GM12878 (cell line): ENCODE results near the gene GCSAM. TPM values are rescaled to one million over a fixed set of nuclear protein-coding genes. Genes with fewer than 3 reads are reported as not detected.
"Not testable (repeated sequence)": the region's sequence is repeated elsewhere in the genome, so short reads cannot be mapped to it uniquely, and the experiment has no call there.

Source experiments
- ATAC-seq: fragments of 200-7000 bp; cut with Tn5 transposase; 3 replicates; pipeline ENCODE4 v1.9.1; 2020; ENCODE audit warnings: mild to moderate bottlenecking, moderate library complexity
- BruUV-seq: library from RNA; stranded (reverse); fragments of 400-500 nt; replicated peaks from 2 replicates; lab custom pipeline; 2021; lab: Mats Ljungman, UMichigan
- CTCF ChIA-PET: fragments of 300-600 bp; sonication (Branson Sonifier 250); formaldehyde crosslinking; extraction: SDS; loops from one replicate; lab custom pipeline; 2021; ENCODE audit warnings: inconsistent platforms; lab: Yijun Ruan, JAX
- POLR2A ChIA-PET: fragments of 350-600 bp; formaldehyde crosslinking; extraction: SDS; loops from one replicate; lab custom pipeline; 2021; ENCODE audit warnings: inconsistent platforms; lab: Charles Lee
- RAD21 ChIA-PET: fragments of 300-600 bp; sonication (Branson Sonifier 250); formaldehyde crosslinking; loops from one replicate; lab custom pipeline; 2023; ENCODE audit warnings: antibody characterized with exemption; ENCODE audit not compliant: unreplicated experiment; lab: Charles Lee
- SMC1A ChIA-PET: fragments of 300-600 bp; sonication (Branson Sonifier 250); formaldehyde crosslinking; loops from one replicate; lab custom pipeline; 2023; ENCODE audit not compliant: unreplicated experiment, uncharacterized antibody; lab: Charles Lee
- DNase-seq: peaks from one replicate; pipeline ENCODE4 v3.0.0-alpha.2; 2011; ENCODE audit warnings: low read depth, low spot score
- FAIRE-seq: peaks from 3 replicates; lab custom pipeline; 2011; peaks lifted over from hg19 to GRCh38; lab: Jason Lieb, UNC
- H2AFZ ChIP-seq: 2 replicates; pipeline ENCODE4 v1.6.0; 2011; ENCODE audit warnings: low read depth, low read length, control low read depth; ENCODE audit not compliant: control insufficient read depth
- H3K27ac ChIP-seq: 2 replicates; pipeline ENCODE4 v1.5.1; 2011; ENCODE audit warnings: control low read depth; ENCODE audit not compliant: control insufficient read depth, insufficient read depth
- H3K27me3 ChIP-seq, 2 experiments: replicated peaks in 1 of 2; 2 replicates each; pipeline versions ENCODE4 v1.6.0 to v1.6.1; 2011; ENCODE audit warnings: low read length in 1 of 2; ENCODE audit not compliant: control insufficient read depth in 2 of 2, insufficient read depth in 2 of 2
- H3K36me3 ChIP-seq, 2 experiments: 2 replicates each; pipeline ENCODE4 v1.5.1; 2011; ENCODE audit warnings: low read length in 1 of 2; ENCODE audit not compliant: control insufficient read depth in 2 of 2, insufficient read depth in 2 of 2
- H3K4me1 ChIP-seq: 2 replicates; pipeline ENCODE4 v1.6.1; 2011; ENCODE audit warnings: mild to moderate bottlenecking, low read length, moderate library complexity, mixed read lengths; ENCODE audit not compliant: control insufficient read depth, insufficient read depth
- H3K4me2 ChIP-seq: 2 replicates; pipeline ENCODE4 v1.6.0; 2011; ENCODE audit warnings: control low read depth; ENCODE audit not compliant: control insufficient read depth, insufficient read depth
- H3K4me3 ChIP-seq: fragments of 200-600 bp; sonication (generic); 2 replicates; pipeline ENCODE4 v1.5.1; 2016
- H3K79me2 ChIP-seq: 2 replicates; pipeline ENCODE4 v1.6.0; 2011; ENCODE audit warnings: low read length; ENCODE audit not compliant: control insufficient read depth, insufficient read depth
- H3K9ac ChIP-seq: 2 replicates; pipeline ENCODE4 v1.8.0; 2011; ENCODE audit warnings: low read length, control low read depth, mixed read lengths; ENCODE audit not compliant: control insufficient read depth, insufficient read depth
- H3K9me3 ChIP-seq: replicated peaks from 3 replicates; pipeline ENCODE4 v1.5.1; 2011; ENCODE audit warnings: mild to moderate bottlenecking, low read length; ENCODE audit not compliant: control insufficient read depth, insufficient read depth
- H4K20me1 ChIP-seq: 2 replicates; pipeline ENCODE4 v1.6.0; 2011; ENCODE audit not compliant: control insufficient read depth, insufficient read depth
- WGBS: methylation state at CpG from one replicate; pipeline ENCODE4 v1.1.6; 2016; ENCODE audit warnings: low lambda C conversion rate; ENCODE audit not compliant: insufficient replicate concordance, insufficient coverage; ENCODE audit errors: missing lambda C conversion rate; 5-methylcytosine and 5-hydroxymethylcytosine counted together
- in situ Hi-C: fragments of 300-500 bp; cut with MboI; formaldehyde crosslinking; loops from 9 replicates; pipeline ENCODE4 v1.14.3; 2018; ENCODE audit warnings: mixed read lengths
- intact Hi-C: fragments of 100-400 bp; cut with micrococcal nuclease; formaldehyde crosslinking; loops from one replicate; pipeline ENCODE4 v1.14.2; 2022; ENCODE audit not compliant: unreplicated experiment
- microRNA counts: library from miRNA; unstranded; fragments of <30 nt; microRNA quantifications from one replicate; lab custom pipeline; 2016
- microRNA-seq: library from miRNA; unstranded; fragments of <30 nt; microRNA quantifications from one replicate; pipeline ENCODE4, GENCODE V29; 2018
- polyA plus RNA-seq, 11 experiments: library from polyadenylated mRNA; depleted of rRNA in 4 of 11; unstranded in 6 of 11; stranded (reverse) in 5 of 11; fragments of >200 nt; fragmentation: Nextera tagmentation in 4 of 11; fragmentation: Illumina TruSeq in 1 of 11; extraction: Ambion mirVana in 4 of 11; extraction: Trizol in 1 of 11; gene quantifications; 1 replicate in 1 of 11; 2 replicates in 10 of 11; pipeline versions ENCODE4 v1.2.1 to v1.2.3, GENCODE V29; 2011 to 2016; ENCODE audit warnings: inconsistent platforms in 2 of 11, missing spikeins in 2 of 11, low read depth in 1 of 11
- small RNA-seq: library from RNA; depleted of rRNA; stranded (forward); fragments of <200 nt; gene quantifications from one replicate; pipeline ENCODE3, GENCODE V24; 2014
- total RNA-seq, 4 experiments: library from RNA; depleted of rRNA in 3 of 4; stranded (reverse); fragments of >200 nt in 3 of 4; fragmentation: Illumina TruSeq in 1 of 4; extraction: Trizol in 1 of 4; gene quantifications; 2 replicates each; pipeline versions ENCODE4 v1.2.1 to v1.2.3, GENCODE V29; 2013 to 2021
- TF ChIP-seq, protein P1 (sequence below): fragments of 450-650 bp; IDR thresholded peaks from 2 replicates; pipeline ENCODE4 v1.6.1; 2017; ENCODE audit warnings: mild to moderate bottlenecking, low read depth, inconsistent platforms; ENCODE audit not compliant: poor library complexity, severe bottlenecking

Gene GCSAM
- total and polyA plus RNA-seq, 10 of the 15 experiments (the other 5 are each of a cell fraction or from before 2014, with no cell fraction given) = 81.5 to 407 (median 107) TPM

- TF ChIP-seq, protein P1, sequence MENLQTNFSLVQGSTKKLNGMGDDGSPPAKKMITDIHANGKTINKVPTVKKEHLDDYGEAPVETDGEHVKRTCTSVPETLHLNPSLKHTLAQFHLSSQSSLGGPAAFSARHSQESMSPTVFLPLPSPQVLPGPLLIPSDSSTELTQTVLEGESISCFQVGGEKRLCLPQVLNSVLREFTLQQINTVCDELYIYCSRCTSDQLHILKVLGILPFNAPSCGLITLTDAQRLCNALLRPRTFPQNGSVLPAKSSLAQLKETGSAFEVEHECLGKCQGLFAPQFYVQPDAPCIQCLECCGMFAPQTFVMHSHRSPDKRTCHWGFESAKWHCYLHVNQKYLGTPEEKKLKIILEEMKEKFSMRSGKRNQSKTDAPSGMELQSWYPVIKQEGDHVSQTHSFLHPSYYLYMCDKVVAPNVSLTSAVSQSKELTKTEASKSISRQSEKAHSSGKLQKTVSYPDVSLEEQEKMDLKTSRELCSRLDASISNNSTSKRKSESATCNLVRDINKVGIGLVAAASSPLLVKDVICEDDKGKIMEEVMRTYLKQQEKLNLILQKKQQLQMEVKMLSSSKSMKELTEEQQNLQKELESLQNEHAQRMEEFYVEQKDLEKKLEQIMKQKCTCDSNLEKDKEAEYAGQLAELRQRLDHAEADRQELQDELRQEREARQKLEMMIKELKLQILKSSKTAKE = no peak
Measured at GRCh38 chr3:112074006-112074405, 59.0 kb downstream of the GCSAM start (continued).

GRCh38 chr3:112072387-112073060 is 60.5 kb downstream of the GCSAM start:
- BruUV-seq, RAD21 ChIA-PET, H3K4me1 ChIP-seq, H3K36me3 ChIP-seq, H3K9ac ChIP-seq, H2AFZ ChIP-seq, H3K27ac ChIP-seq, SMC1A ChIA-PET, POLR2A ChIA-PET, H3K9me3 ChIP-seq, DNase-seq, FAIRE-seq, in situ Hi-C loops, H4K20me1 ChIP-seq, H3K4me2 ChIP-seq, ATAC-seq, H3K4me3 ChIP-seq, H3K79me2 ChIP-seq, intact Hi-C loops, CTCF ChIA-PET, H3K27me3 ChIP-seq: not testable (repeated sequence)
- 70% methylated on average over 8 of the region's 8 CpGs for WGBS

MicroRNAs encoded within 50 kb of the gene (microRNA counts, 767-probe panel; counts per million panel counts)
- microRNA hsa-miR-567 (lab: Ali Mortazavi, UCI) = 1,973 counts per million, percentile 75 among the panel's probes with 10 or more counts

Small RNA genes within 50 kb of the gene (microRNA-seq; reads per million reads assigned to microRNA genes)
- gene MIR567 = not detected

Small RNA genes within 50 kb of the gene (small RNA-seq; reads per million reads assigned to genes)
- gene MIR567 = not detected

Other genes starting within 250 kb of the GCSAM start
- 33.7 and 35.0 TPM in 2 replicates for gene ABHD10, start 154.2 kb downstream of the GCSAM start, total RNA-seq (2014; rRNA removed)
- 27.3 TPM in 2 replicates for gene ABHD10, start 154.2 kb downstream of the GCSAM start, total RNA-seq (2014; rRNA removed; fragmentation: Illumina TruSeq; extraction: Trizol)
- 30.5 and 36.7 TPM in 2 replicates for gene ABHD10, start 154.2 kb downstream of the GCSAM start, total RNA-seq (2021)
- 51.0 and 71.5 TPM in 2 replicates for gene ABHD10, start 154.2 kb downstream of the GCSAM start, polyA plus RNA-seq (2011; rRNA removed)
- gene ABHD10, start 154.2 kb downstream of the GCSAM start, polyA plus RNA-seq (2014; fragmentation: Illumina TruSeq; extraction: Trizol) = 26.1 and 33.2 TPM in 2 replicates
- gene ABHD10, start 154.2 kb downstream of the GCSAM start, polyA plus RNA-seq (2014; fragmentation: Nextera tagmentation; extraction: Ambion mirVana) = 10 to 100 TPM; 12.3 to 16.7 TPM
- gene ABHD10, start 154.2 kb downstream of the GCSAM start, polyA plus RNA-seq (2014; rRNA removed) = 23.2 and 24.3 TPM in 2 replicates
- gene ABHD10, start 154.2 kb downstream of the GCSAM start, polyA plus RNA-seq (2016; fragmentation: Nextera tagmentation; extraction: Ambion mirVana) = 10 to 100 TPM; 43.1 to 46.4 TPM
- gene TAGLN3, start 134.3 kb downstream of the GCSAM start, total RNA-seq (2014; rRNA removed) = 0.23 TPM in 1 of 2 replicates, not detected in the other
- gene TAGLN3, start 134.3 kb downstream of the GCSAM start, total RNA-seq (2014; rRNA removed; fragmentation: Illumina TruSeq; extraction: Trizol) = not detected in 2 replicates
- gene TAGLN3, start 134.3 kb downstream of the GCSAM start, total RNA-seq (2021) = not detected in 2 replicates
- gene TAGLN3, start 134.3 kb downstream of the GCSAM start, polyA plus RNA-seq (2011; rRNA removed) = 0.46 and 0.53 TPM in 2 replicates
- 0.07 TPM in 1 of 2 replicates, not detected in the other for gene TAGLN3, start 134.3 kb downstream of the GCSAM start, polyA plus RNA-seq (2014; fragmentation: Illumina TruSeq; extraction: Trizol)
- gene TAGLN3, start 134.3 kb downstream of the GCSAM start, polyA plus RNA-seq (2014; fragmentation: Nextera tagmentation; extraction: Ambion mirVana) = under 1 TPM in 1 of 2 experiments, not detected in 1; 0.07 TPM
- gene TAGLN3, start 134.3 kb downstream of the GCSAM start, polyA plus RNA-seq (2014; rRNA removed) = 0.06 TPM in 1 of 2 replicates, not detected in the other
- under 1 TPM; 0.12 to 0.19 TPM for gene TAGLN3, start 134.3 kb downstream of the GCSAM start, polyA plus RNA-seq (2016; fragmentation: Nextera tagmentation; extraction: Ambion mirVana)
- not detected in 2 replicates for gene TMPRSS7, start 98.5 kb downstream of the GCSAM start, total RNA-seq (2014; rRNA removed)
- not detected in 2 replicates for gene TMPRSS7, start 98.5 kb downstream of the GCSAM start, total RNA-seq (2014; rRNA removed; fragmentation: Illumina TruSeq; extraction: Trizol)
- not detected in 2 replicates for gene TMPRSS7, start 98.5 kb downstream of the GCSAM start, total RNA-seq (2021)
- not detected in 2 replicates for gene TMPRSS7, start 98.5 kb downstream of the GCSAM start, polyA plus RNA-seq (2011; rRNA removed)
- not detected in 2 replicates for gene TMPRSS7, start 98.5 kb downstream of the GCSAM start, polyA plus RNA-seq (2014; fragmentation: Illumina TruSeq; extraction: Trizol)
- under 1 TPM in 1 of 2 experiments, not detected in 1; 0.03 TPM for gene TMPRSS7, start 98.5 kb downstream of the GCSAM start, polyA plus RNA-seq (2014; fragmentation: Nextera tagmentation; extraction: Ambion mirVana)
- gene TMPRSS7, start 98.5 kb downstream of the GCSAM start, polyA plus RNA-seq (2014; rRNA removed) = not detected in 2 replicates
- gene TMPRSS7, start 98.5 kb downstream of the GCSAM start, polyA plus RNA-seq (2016; fragmentation: Nextera tagmentation; extraction: Ambion mirVana) = not detected
- gene C3orf52, start 46.9 kb downstream of the GCSAM start, total RNA-seq (2014; rRNA removed) = 0.45 and 0.71 TPM in 2 replicates
- gene C3orf52, start 46.9 kb downstream of the GCSAM start, total RNA-seq (2014; rRNA removed; fragmentation: Illumina TruSeq; extraction: Trizol) = 0.54 and 0.55 TPM in 2 replicates
- 0.15 and 0.19 TPM in 2 replicates for gene C3orf52, start 46.9 kb downstream of the GCSAM start, total RNA-seq (2021)
- 1.9 and 2.3 TPM in 2 replicates for gene C3orf52, start 46.9 kb downstream of the GCSAM start, polyA plus RNA-seq (2011; rRNA removed)
- gene C3orf52, start 46.9 kb downstream of the GCSAM start, polyA plus RNA-seq (2014; fragmentation: Illumina TruSeq; extraction: Trizol) = 0.21 and 0.29 TPM in 2 replicates
- 1 to 10 TPM in 1 of 2 experiments, under 1 TPM in 1; 0.93 to 1.1 TPM for gene C3orf52, start 46.9 kb downstream of the GCSAM start, polyA plus RNA-seq (2014; fragmentation: Nextera tagmentation; extraction: Ambion mirVana)
- gene C3orf52, start 46.9 kb downstream of the GCSAM start, polyA plus RNA-seq (2014; rRNA removed) = 0.24 and 0.53 TPM in 2 replicates
- 1 to 10 TPM; 1.8 TPM for gene C3orf52, start 46.9 kb downstream of the GCSAM start, polyA plus RNA-seq (2016; fragmentation: Nextera tagmentation; extraction: Ambion mirVana)
- gene SLC9C1, start 161.0 kb upstream of the GCSAM start, total RNA-seq (2014; rRNA removed) = not detected in 2 replicates
- not detected in 2 replicates for gene SLC9C1, start 161.0 kb upstream of the GCSAM start, total RNA-seq (2014; rRNA removed; fragmentation: Illumina TruSeq; extraction: Trizol)
- gene SLC9C1, start 161.0 kb upstream of the GCSAM start, total RNA-seq (2021) = not detected in 2 replicates
- gene SLC9C1, start 161.0 kb upstream of the GCSAM start, polyA plus RNA-seq (2011; rRNA removed) = 0.23 TPM in 1 of 2 replicates, not detected in the other
- not detected in 2 replicates for gene SLC9C1, start 161.0 kb upstream of the GCSAM start, polyA plus RNA-seq (2014; fragmentation: Illumina TruSeq; extraction: Trizol)
- gene SLC9C1, start 161.0 kb upstream of the GCSAM start, polyA plus RNA-seq (2014; fragmentation: Nextera tagmentation; extraction: Ambion mirVana) = not detected
- gene SLC9C1, start 161.0 kb upstream of the GCSAM start, polyA plus RNA-seq (2014; rRNA removed) = not detected in 2 replicates
- gene SLC9C1, start 161.0 kb upstream of the GCSAM start, polyA plus RNA-seq (2016; fragmentation: Nextera tagmentation; extraction: Ambion mirVana) = not detected
- 21.2 and 24.3 TPM in 2 replicates for gene CD200, start 199.9 kb upstream of the GCSAM start, total RNA-seq (2014; rRNA removed)
- 28.0 and 29.5 TPM in 2 replicates for gene CD200, start 199.9 kb upstream of the GCSAM start, total RNA-seq (2014; rRNA removed; fragmentation: Illumina TruSeq; extraction: Trizol)
- gene CD200, start 199.9 kb upstream of the GCSAM start, total RNA-seq (2021) = 27.8 and 29.2 TPM in 2 replicates
- gene CD200, start 199.9 kb upstream of the GCSAM start, polyA plus RNA-seq (2011; rRNA removed) = 84.3 and 97.3 TPM in 2 replicates
- gene CD200, start 199.9 kb upstream of the GCSAM start, polyA plus RNA-seq (2014; fragmentation: Illumina TruSeq; extraction: Trizol) = 51.2 and 65.2 TPM in 2 replicates
- 10 to 100 TPM; 39.8 to 44.0 TPM for gene CD200, start 199.9 kb upstream of the GCSAM start, polyA plus RNA-seq (2014; fragmentation: Nextera tagmentation; extraction: Ambion mirVana)
- 25.1 and 31.8 TPM in 2 replicates for gene CD200, start 199.9 kb upstream of the GCSAM start, polyA plus RNA-seq (2014; rRNA removed)
- 10 to 100 TPM; 31.0 to 34.5 TPM for gene CD200, start 199.9 kb upstream of the GCSAM start, polyA plus RNA-seq (2016; fragmentation: Nextera tagmentation; extraction: Ambion mirVana)